ENCODE measurements around the gene RGS7. TPM values are rescaled to one million over a fixed set of nuclear protein-coding genes. Genes with fewer than 3 reads are reported as not detected.

The RGS7 gene
- total RNA-seq, 1 donor, result 0.36 TPM

DNA sequence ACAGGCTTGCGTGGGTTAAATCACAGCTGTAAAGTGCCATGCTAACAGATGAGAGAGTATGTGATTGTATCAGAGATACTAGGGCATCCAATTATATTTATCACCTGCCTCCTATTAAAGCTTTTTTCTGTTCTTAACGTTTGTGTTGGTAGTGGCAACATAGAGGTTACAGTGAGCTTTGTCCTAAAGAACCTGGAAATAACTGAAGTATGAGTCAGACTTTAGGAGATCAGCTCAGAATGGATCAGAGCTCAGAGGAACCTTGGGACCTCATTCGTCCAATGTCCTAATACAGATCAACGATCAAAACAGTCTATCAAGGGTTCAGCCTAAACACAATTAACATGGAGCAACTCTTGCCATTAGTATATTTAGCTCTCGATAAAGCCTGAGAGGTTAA, 81.0 kb downstream of the RGS7 start:
- no peaks in the 10 kb centered on the region for H3K36me3 ChIP-seq (ENCODE audit: insufficient read depth, low read length)
- H3K79me2 ChIP-seq (ENCODE audit: insufficient read depth, low read length), result no peaks in the 10 kb centered on the region
- no peak overlapping the region for H3K4me3 ChIP-seq (ENCODE audit: insufficient read depth, low read length)
- no peaks in the 10 kb centered on the region for H3K27me3 ChIP-seq (ENCODE audit: insufficient read depth, low read length)
- H3K4me2 ChIP-seq (ENCODE audit: insufficient read depth, low read length), result no peak overlapping the region
- H3K4me1 ChIP-seq (ENCODE audit: insufficient read depth, low read length), result no peaks in the 10 kb centered on the region
- no peak for TF ChIP-seq CTCF (IDR thresholded peaks at IDR 0.05; ENCODE audit: extremely low read depth, low read depth, low read length)
- H4K20me1 ChIP-seq (ENCODE audit: insufficient read depth, low read length), result no peaks in the 10 kb centered on the region
- no peak for DNase-seq (ENCODE audit: insufficient read length, low spot score, missing footprints)
- no peak overlapping the region for H2AFZ ChIP-seq (ENCODE audit: low read length)
- H3K27ac ChIP-seq (ENCODE audit: low read depth, low read length), result no peak overlapping the region
- no peaks in the 10 kb centered on the region for H3K9me3 ChIP-seq (ENCODE audit: low read depth, low read length)

- TF ChIP-seq CTCF (IDR thresholded peaks at IDR 0.05; ENCODE audit: extremely low read depth, low read depth, low read length), result no peak
- Histone ChIP-seq H3K4me1 (ENCODE audit: insufficient read depth, low read length) (no peaks in the 10 kb centered on the region), H3K79me2 (ENCODE audit: insufficient read depth, low read length) (no peaks in the 10 kb centered on the region), H3K4me3 (ENCODE audit: insufficient read depth, low read length) (no peak overlapping the region), H2AFZ (ENCODE audit: low read length) (no peak overlapping the region), H3K27me3 (ENCODE audit: insufficient read depth, low read length) (no peaks in the 10 kb centered on the region), H3K36me3 (ENCODE audit: insufficient read depth, low read length) (no peaks in the 10 kb centered on the region), H3K4me2 (ENCODE audit: insufficient read depth, low read length) (no peak overlapping the region), H3K27ac (ENCODE audit: low read depth, low read length) (no peak overlapping the region), H4K20me1 (ENCODE audit: insufficient read depth, low read length) (no peaks in the 10 kb centered on the region), H3K9me3 (ENCODE audit: low read depth, low read length) (no peaks in the 10 kb centered on the region)
- no peak for DNase-seq (ENCODE audit: insufficient read length, low spot score, missing footprints)
Observed at GRCh38 chr1:241275226-241275625, 81.8 kb downstream of the RGS7 start.

DNA sequence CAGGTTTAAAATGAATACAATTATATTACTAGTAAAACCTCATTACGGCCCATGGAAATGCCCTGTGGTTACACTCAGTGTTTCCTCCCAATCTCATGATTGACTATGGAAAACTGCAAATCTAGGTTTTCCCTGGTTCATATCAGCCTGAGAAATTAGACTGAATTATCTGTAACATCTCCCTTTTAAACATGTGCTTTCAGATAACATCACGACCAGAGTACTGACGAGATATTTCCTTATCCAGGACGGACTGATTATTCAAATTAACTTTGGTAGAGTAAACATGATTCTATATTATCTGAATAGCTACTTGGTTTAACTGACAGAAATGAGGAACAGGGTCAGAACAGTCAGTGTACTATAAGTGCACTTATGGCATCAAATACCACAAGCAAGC, 82.3 kb downstream of the RGS7 start:
- Histone ChIP-seq H3K4me2 (ENCODE audit: insufficient read depth, low read length) (no peak overlapping the region), H3K36me3 (ENCODE audit: insufficient read depth, low read length) (no peaks in the 10 kb centered on the region), H3K79me2 (ENCODE audit: insufficient read depth, low read length) (no peaks in the 10 kb centered on the region), H3K27ac (ENCODE audit: low read depth, low read length) (no peak overlapping the region), H3K4me3 (ENCODE audit: insufficient read depth, low read length) (no peak overlapping the region), H2AFZ (ENCODE audit: low read length) (no peak overlapping the region), H3K4me1 (ENCODE audit: insufficient read depth, low read length) (no peaks in the 10 kb centered on the region), H4K20me1 (ENCODE audit: insufficient read depth, low read length) (no peaks in the 10 kb centered on the region), H3K9me3 (ENCODE audit: low read depth, low read length) (no peaks in the 10 kb centered on the region), H3K27me3 (ENCODE audit: insufficient read depth, low read length) (no peaks in the 10 kb centered on the region)
- no peak for TF ChIP-seq CTCF (IDR thresholded peaks at IDR 0.05; ENCODE audit: extremely low read depth, low read depth, low read length)
- DNase-seq (ENCODE audit: insufficient read length, low spot score, missing footprints), result no peak

DNA sequence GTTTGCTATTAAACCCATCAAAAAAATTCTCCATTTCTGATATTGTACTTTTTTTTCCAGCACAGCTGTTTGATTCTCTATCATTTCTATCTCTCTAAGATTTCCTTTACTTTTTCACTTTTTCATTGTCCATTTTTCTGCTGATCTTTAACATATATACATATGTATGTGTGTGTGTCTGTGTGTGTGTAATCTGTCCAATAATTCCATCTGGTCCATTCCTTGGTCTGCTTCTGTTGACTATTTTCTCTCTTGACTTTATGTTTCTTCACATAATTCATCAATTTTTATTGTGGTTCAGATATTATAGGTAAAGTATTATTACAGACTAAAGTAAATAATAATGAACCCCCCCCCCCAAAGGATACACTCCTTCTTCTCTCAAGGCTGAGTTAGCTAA, 84.2 kb downstream of the RGS7 start:
- TF ChIP-seq CTCF (IDR thresholded peaks at IDR 0.05; ENCODE audit: extremely low read depth, low read depth, low read length), result no peak

More for the DNA sequence above, 84.2 kb downstream of the RGS7 start:
- Histone ChIP-seq H3K4me2 (ENCODE audit: insufficient read depth, low read length) (no peak overlapping the region), H3K36me3 (ENCODE audit: insufficient read depth, low read length) (no peaks in the 10 kb centered on the region), H2AFZ (ENCODE audit: low read length) (no peak overlapping the region), H3K27ac (ENCODE audit: low read depth, low read length) (no peak overlapping the region), H3K4me1 (ENCODE audit: insufficient read depth, low read length) (no peaks in the 10 kb centered on the region), H4K20me1 (ENCODE audit: insufficient read depth, low read length) (no peaks in the 10 kb centered on the region), H3K27me3 (ENCODE audit: insufficient read depth, low read length) (no peaks in the 10 kb centered on the region), H3K9me3 (ENCODE audit: low read depth, low read length) (no peaks in the 10 kb centered on the region), H3K4me3 (ENCODE audit: insufficient read depth, low read length) (no peak overlapping the region), H3K79me2 (ENCODE audit: insufficient read depth, low read length) (no peaks in the 10 kb centered on the region)
- no peak for DNase-seq (ENCODE audit: insufficient read length, low spot score, missing footprints)

All from osteoblast (primary cell).